HepG2 (cell line): ENCODE measurements around the gene ADGRL3. TPM values are rescaled to one million over a fixed set of nuclear protein-coding genes. Genes with fewer than 3 reads are reported as not detected.

ENCODE experiments used
- ATAC-seq: fragments of 200-7000 bp; cut with Tn5 transposase; 3 replicates; pipeline ENCODE4 v1.9.1; 2020; ENCODE audit warnings: mild to moderate bottlenecking, moderate library complexity
- BruUV-seq: library from RNA; stranded (reverse); fragments of 400-500 nt; replicated peaks from 2 replicates; lab custom pipeline; 2021; lab: Mats Ljungman, UMichigan
- CTCF ChIA-PET: fragments of 300-600 bp; formaldehyde crosslinking; extraction: SDS; loops from one replicate; lab custom pipeline; 2021; ENCODE audit warnings: low total read pairs, inconsistent platforms, low intra/inter-chr PET ratio; lab: Yijun Ruan, JAX
- POLR2A ChIA-PET: fragments of 350-600 bp; sonication (Branson Sonifier 250); formaldehyde crosslinking; loops from one replicate; lab custom pipeline; 2020; ENCODE audit warnings: antibody characterized with exemption, inconsistent platforms; lab: Yijun Ruan, JAX
- DNase-seq: peaks from one replicate; pipeline ENCODE4 v3.0.0-alpha.2; 2015; ENCODE audit warnings: low spot score
- FAIRE-seq: peaks from 3 replicates; lab custom pipeline; 2011; peaks lifted over from hg19 to GRCh38; lab: Jason Lieb, UNC
- H2AFZ ChIP-seq: one replicate; pipeline ENCODE4 v1.6.1; 2011; ENCODE audit warnings: low read length, inconsistent platforms
- H3K27ac ChIP-seq: fragments of 300-600 bp; 3 replicates; pipeline ENCODE4 v1.8.0; 2011; ENCODE audit warnings: mixed run types, mild to moderate bottlenecking, mixed read lengths, low read length, inconsistent platforms; ENCODE audit not compliant: insufficient read depth; ENCODE audit errors: extremely low read length
- H3K27me3 ChIP-seq, 2 experiments: fragments of 200-600 bp in 1 of 2; 2 replicates in 1 of 2; 3 replicates in 1 of 2; pipeline versions ENCODE4 v1.6.0 to v1.8.0; 2011; ENCODE audit warnings: low read length in 2 of 2, mild to moderate bottlenecking in 2 of 2, moderate library complexity in 2 of 2, inconsistent platforms in 1 of 2; ENCODE audit not compliant: insufficient read depth in 2 of 2, control insufficient read depth in 1 of 2
- H3K36me3 ChIP-seq, 2 experiments: fragments of 200-600 bp in 1 of 2; replicated peaks in 1 of 2; 2 replicates in 1 of 2; 3 replicates in 1 of 2; pipeline versions ENCODE4 v1.5.1 to v1.8.0; 2011; ENCODE audit warnings: low read length in 2 of 2, inconsistent platforms in 1 of 2; ENCODE audit not compliant: insufficient read depth in 2 of 2, control insufficient read depth in 1 of 2
- H3K4me1 ChIP-seq: 2 replicates; pipeline ENCODE4 v1.5.1; 2012; ENCODE audit warnings: low read length, inconsistent platforms; ENCODE audit not compliant: insufficient read depth
- H3K4me2 ChIP-seq: 2 replicates; pipeline ENCODE4 v1.6.0; 2011; ENCODE audit warnings: low read depth, low read length, inconsistent platforms
- H3K4me3 ChIP-seq, 3 experiments: fragments of 200-600 bp in 1 of 3; sonication (generic), shearing (Covaris generic) in 1 of 3; replicated peaks in 1 of 3; 2 replicates each; pipeline ENCODE4 v1.5.1; 2011 to 2016; ENCODE audit warnings: low read length in 3 of 3, inconsistent platforms in 2 of 3, low read depth in 2 of 3, mild to moderate bottlenecking in 2 of 3, control low read depth in 1 of 3, mixed read lengths in 1 of 3; ENCODE audit not compliant: insufficient read depth in 1 of 3
- H3K79me2 ChIP-seq: one replicate; pipeline ENCODE4 v1.6.1; 2011; ENCODE audit warnings: low read length, inconsistent platforms; ENCODE audit not compliant: insufficient read depth
- H3K9ac ChIP-seq: 2 replicates; pipeline ENCODE4 v1.6.0; 2011; ENCODE audit warnings: mild to moderate bottlenecking, low read depth, low read length, inconsistent platforms; ENCODE audit not compliant: insufficient read depth
- H3K9me3 ChIP-seq: 2 replicates; pipeline ENCODE4 v1.5.1; 2012; ENCODE audit warnings: mild to moderate bottlenecking, low read length
- H4K20me1 ChIP-seq: 2 replicates; pipeline ENCODE4 v1.6.0; 2011; ENCODE audit warnings: inconsistent platforms, mild to moderate bottlenecking, low read length, moderate library complexity; ENCODE audit not compliant: insufficient read depth
- CSRNP1 ChIP-seq: sonication (generic); formaldehyde crosslinking; IDR thresholded peaks from 2 replicates; pipeline ENCODE4 v1.8.1; 2023; ENCODE audit warnings: mild to moderate bottlenecking, missing genetic modification reagents
- FOXO4 ChIP-seq: sonication (generic); formaldehyde crosslinking; conservative IDR thresholded peaks from 2 replicates; pipeline ENCODE4 v1.8.1; 2023; ENCODE audit warnings: missing genetic modification reagents
- GATA4 ChIP-seq: sonication (generic); IDR thresholded peaks from 2 replicates; pipeline ENCODE4 v1.6.1; 2016; ENCODE audit warnings: antibody characterized with exemption, low read depth, borderline replicate concordance
- HDAC6 ChIP-seq: fragments of 200-600 bp; sonication (generic); IDR thresholded peaks from 2 replicates; pipeline ENCODE4 v1.7.0; 2017; ENCODE audit warnings: mild to moderate bottlenecking, antibody characterized with exemption, low read length, low read depth
- MAFK ChIP-seq, 2 experiments: IDR thresholded peaks in 1 of 2; conservative IDR thresholded peaks in 1 of 2; 2 replicates each; pipeline ENCODE4 v1.6.1; 2011; ENCODE audit warnings: improper control_type of control experiment in 2 of 2, low read length in 2 of 2
- NR2C2 ChIP-seq: sonication (generic); formaldehyde crosslinking; IDR thresholded peaks from 2 replicates; pipeline ENCODE4 v1.4.0; 2020; ENCODE audit warnings: missing genetic modification reagents, mild to moderate bottlenecking, moderate library complexity, borderline replicate concordance
- NR2F6 ChIP-seq, 2 experiments: IDR thresholded peaks; 2 replicates each; pipeline ENCODE4 v1.6.1; 2016; ENCODE audit warnings: antibody characterized with exemption in 1 of 2, mild to moderate bottlenecking in 1 of 2
- RCOR2 ChIP-seq: IDR thresholded peaks from 2 replicates; pipeline ENCODE4 v1.6.1; 2016; ENCODE audit warnings: missing biosample characterization, missing genetic modification reagents
- SMAD1 ChIP-seq: sonication (generic); formaldehyde crosslinking; IDR thresholded peaks from 2 replicates; pipeline ENCODE4 v1.4.0; 2020; ENCODE audit warnings: missing genetic modification reagents, low read depth, mild to moderate bottlenecking, borderline replicate concordance
- ZBTB7A ChIP-seq: sonication (generic); formaldehyde crosslinking; IDR thresholded peaks from 2 replicates; pipeline ENCODE4 v1.8.0; 2022; ENCODE audit warnings: mild to moderate bottlenecking, missing genetic modification reagents
- ZFP90 ChIP-seq: sonication (generic); formaldehyde crosslinking; IDR thresholded peaks from 2 replicates; pipeline ENCODE4 v1.8.0; 2022; ENCODE audit warnings: missing genetic modification reagents, mild to moderate bottlenecking, inconsistent platforms, borderline replicate concordance
- ZNF160 ChIP-seq: sonication (generic); formaldehyde crosslinking; IDR thresholded peaks from 2 replicates; pipeline ENCODE4 v1.8.0; 2022; ENCODE audit warnings: mild to moderate bottlenecking, inconsistent platforms, missing genetic modification reagents
- ZNF547 ChIP-seq: sonication (generic); formaldehyde crosslinking; IDR thresholded peaks from 2 replicates; pipeline ENCODE4 v1.5.1; 2020; ENCODE audit warnings: mild to moderate bottlenecking, missing genetic modification reagents
- ZNF576 ChIP-seq: sonication (generic); formaldehyde crosslinking; IDR thresholded peaks from 2 replicates; pipeline ENCODE4 v1.4.0; 2020; ENCODE audit warnings: mild to moderate bottlenecking, missing genetic modification reagents
- ZNF713 ChIP-seq: sonication (generic); formaldehyde crosslinking; IDR thresholded peaks from 2 replicates; pipeline ENCODE4 v1.4.0; 2020; ENCODE audit warnings: mild to moderate bottlenecking, missing genetic modification reagents
- ZNF800 ChIP-seq: sonication (generic); formaldehyde crosslinking; IDR thresholded peaks from 2 replicates; pipeline ENCODE4 v1.4.0; 2020; ENCODE audit warnings: missing genetic modification reagents
- ZSCAN12 ChIP-seq: sonication (generic); formaldehyde crosslinking; IDR thresholded peaks from 2 replicates; pipeline ENCODE4 v1.9.0; 2021; ENCODE audit warnings: mild to moderate bottlenecking, missing genetic modification reagents
- WGBS: methylation state at CpG from one replicate; pipeline ENCODE4 v1.1.6; 2017; ENCODE audit warnings: low lambda C conversion rate; 5-methylcytosine and 5-hydroxymethylcytosine counted together
- in situ Hi-C: cut with HindIII; loops from 2 replicates; pipeline ENCODE4 v1.10.0; 2017; ENCODE audit warnings: low pct_unique_long_range_greater_than_20kb; ENCODE audit not compliant: extremely low pct_ligation_motif_present
- intact Hi-C: fragments of 100-400 bp; cut with micrococcal nuclease; formaldehyde crosslinking; loops from one replicate; pipeline ENCODE4 v1.10.0; 2022; ENCODE audit not compliant: unreplicated experiment
- polyA plus RNA-seq, 8 experiments: library from polyadenylated mRNA; depleted of rRNA in 3 of 8; stranded (reverse) in 7 of 8; unstranded in 1 of 8; fragments of >200 nt; fragmentation: Illumina TruSeq in 4 of 8; extraction: Trizol in 4 of 8; gene quantifications; 2 replicates each; pipeline versions ENCODE4 v1.2.1 to v1.2.3, GENCODE V29; 2011 to 2016; ENCODE audit warnings: low read depth in 4 of 8, missing spikeins in 1 of 8, mixed read lengths in 1 of 8; ENCODE audit not compliant: insufficient read depth in 1 of 8
- total RNA-seq, 5 experiments: library from RNA; depleted of rRNA; stranded (reverse); fragments of >200 nt; fragmentation: Illumina TruSeq; extraction: Trizol; gene quantifications; 2 replicates each; pipeline ENCODE4 v1.2.3, GENCODE V29; 2016; ENCODE audit warnings: low read depth in 1 of 5

The ADGRL3 gene
- total and polyA plus RNA-seq, 2 of the 13 experiments (the other 11 are each of a cell fraction or from before 2014, with no cell fraction given) = 0.04 to 0.05 TPM

GRCh38 chr4:61877893-61878292 is 677.8 kb downstream of the ADGRL3 start:
- no peaks in the 10 kb centered on the region for H4K20me1 ChIP-seq
- H3K4me2 ChIP-seq = no peak overlapping the region
- H3K79me2 ChIP-seq = no peaks in the 10 kb centered on the region
- intact Hi-C loops (no loop called here), in situ Hi-C loops (no loop called here)
- H3K9me3 ChIP-seq = no peaks in the 10 kb centered on the region
- no peak overlapping the region for H3K4me3 ChIP-seq
- TF ChIP-seq RCOR2 (no peak), SMAD1 (CRISPR knock-in tag) (no peak), ZNF160 (CRISPR knock-in tag) (no peak), FOXO4 (CRISPR knock-in tag) (no peak), ZFP90 (CRISPR knock-in tag) (no peak), GATA4 (no peak), CSRNP1 (CRISPR knock-in tag) (no peak), ZSCAN12 (no peak), ZNF547 (no peak), ZNF576 (CRISPR knock-in tag) (no peak), MAFK (conservative IDR thresholded peaks at IDR 0.05 in 1 of 2, IDR thresholded peaks at IDR 0.05 in 1 of 2; ENCODE audit: low read length in 2 of 2) (no peak), HDAC6 (no peak), ZBTB7A (CRISPR knock-in tag) (no peak), ZNF713 (CRISPR knock-in tag) (no peak), ZNF800 (no peak), NR2C2 (no peak), NR2F6 (IDR thresholded peaks at IDR 0.05) (no peak), NR2F6 (CRISPR knock-in tag; IDR thresholded peaks at IDR 0.05) (no peak)
- CTCF ChIA-PET = no interaction called here
- no peak overlapping the region for H3K27ac ChIP-seq
- H3K27me3 ChIP-seq = no peaks in the 10 kb centered on the region; a peak in 1 of 5 replicates
- POLR2A ChIA-PET = no interaction called here
- H3K9ac ChIP-seq = no peak overlapping the region
- no TSS peak for BruUV-seq
- ATAC-seq = no peak
- DNase-seq = no peak
- H3K36me3 ChIP-seq = no peaks in the 10 kb centered on the region
- H3K4me1 ChIP-seq = no peaks in the 10 kb centered on the region
- H2AFZ ChIP-seq = no peak overlapping the region
- no peak for FAIRE-seq
- 32% methylated on average over 2 of the region's 2 CpGs for WGBS
